ENCODE data around the gene CHERP.
"Not testable (repeated sequence)": the region's sequence is repeated elsewhere in the genome, so short reads cannot be mapped to it uniquely, and the experiment has no call there.

Gene CHERP

DNA sequence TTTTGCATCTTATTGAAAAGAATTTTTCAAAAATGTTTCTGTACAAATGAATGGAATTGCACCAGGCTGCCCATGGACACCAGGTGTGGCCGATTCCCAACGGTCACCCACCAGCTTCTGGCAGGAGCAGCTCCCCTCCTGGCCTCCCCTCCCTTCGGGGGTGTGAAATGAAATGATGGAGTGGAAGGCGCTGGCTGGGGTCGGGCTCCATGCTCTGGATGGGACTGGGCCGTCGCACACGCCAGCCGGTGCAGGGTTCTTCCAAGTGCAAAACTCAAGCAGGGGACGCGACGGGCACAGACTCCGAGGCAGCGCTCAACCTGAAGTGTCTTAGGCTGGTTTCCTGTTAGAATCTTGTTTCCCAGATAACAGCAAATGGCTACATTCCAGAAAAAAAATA lies 24.2 kb downstream of the CHERP start:
- DNase-seq (ENCODE audit: low read depth), result no peak
- TF ChIP-seq, protein P1, sequence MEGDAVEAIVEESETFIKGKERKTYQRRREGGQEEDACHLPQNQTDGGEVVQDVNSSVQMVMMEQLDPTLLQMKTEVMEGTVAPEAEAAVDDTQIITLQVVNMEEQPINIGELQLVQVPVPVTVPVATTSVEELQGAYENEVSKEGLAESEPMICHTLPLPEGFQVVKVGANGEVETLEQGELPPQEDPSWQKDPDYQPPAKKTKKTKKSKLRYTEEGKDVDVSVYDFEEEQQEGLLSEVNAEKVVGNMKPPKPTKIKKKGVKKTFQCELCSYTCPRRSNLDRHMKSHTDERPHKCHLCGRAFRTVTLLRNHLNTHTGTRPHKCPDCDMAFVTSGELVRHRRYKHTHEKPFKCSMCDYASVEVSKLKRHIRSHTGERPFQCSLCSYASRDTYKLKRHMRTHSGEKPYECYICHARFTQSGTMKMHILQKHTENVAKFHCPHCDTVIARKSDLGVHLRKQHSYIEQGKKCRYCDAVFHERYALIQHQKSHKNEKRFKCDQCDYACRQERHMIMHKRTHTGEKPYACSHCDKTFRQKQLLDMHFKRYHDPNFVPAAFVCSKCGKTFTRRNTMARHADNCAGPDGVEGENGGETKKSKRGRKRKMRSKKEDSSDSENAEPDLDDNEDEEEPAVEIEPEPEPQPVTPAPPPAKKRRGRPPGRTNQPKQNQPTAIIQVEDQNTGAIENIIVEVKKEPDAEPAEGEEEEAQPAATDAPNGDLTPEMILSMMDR (IDR thresholded peaks at IDR 0.05; ENCODE audit: insufficient read depth, low read depth, low read length, missing control alignments), result no peak
- H3K4me3 ChIP-seq (ENCODE audit: low read depth, low read length), result no peak overlapping the region

DNA sequence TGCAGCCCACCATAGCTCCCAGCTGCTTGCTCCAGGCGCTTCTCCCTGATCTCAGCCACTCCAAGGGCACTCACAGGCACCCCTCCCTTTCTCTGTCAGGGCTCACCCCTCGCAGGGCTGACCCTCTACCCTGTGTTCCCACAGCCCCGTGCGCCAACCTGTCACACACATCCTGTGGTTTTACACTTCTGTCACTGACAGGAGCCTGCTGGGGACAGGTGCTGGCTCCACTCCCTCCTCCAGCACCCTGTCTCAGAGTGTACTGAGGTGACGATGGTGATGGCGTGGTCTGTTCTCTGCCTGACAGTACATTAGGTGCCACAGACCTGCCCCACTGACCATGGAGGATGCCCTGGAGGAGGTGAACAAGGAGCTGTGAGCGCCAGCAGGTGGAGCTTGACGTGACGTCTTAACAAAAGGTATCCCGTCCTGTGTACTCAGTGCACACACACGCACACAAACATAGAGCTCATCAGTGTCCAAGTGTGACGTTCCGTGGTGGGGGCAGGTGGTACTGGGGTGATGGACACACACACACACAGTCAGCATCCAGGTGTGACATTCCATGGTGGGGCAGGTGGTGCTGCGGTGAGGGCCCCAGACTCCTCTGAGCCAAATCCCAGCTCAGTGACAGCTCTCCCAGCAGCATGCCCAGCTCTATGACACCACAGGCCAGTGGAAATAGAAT lies 25.2 kb downstream of the CHERP start:
- no peak overlapping the region for H3K4me3 ChIP-seq (ENCODE audit: low read depth, low read length)
- DNase-seq (ENCODE audit: low read depth), result no peak
- TF ChIP-seq, protein P1 (IDR thresholded peaks at IDR 0.05; ENCODE audit: insufficient read depth, low read depth, low read length, missing control alignments), result no peak

DNA sequence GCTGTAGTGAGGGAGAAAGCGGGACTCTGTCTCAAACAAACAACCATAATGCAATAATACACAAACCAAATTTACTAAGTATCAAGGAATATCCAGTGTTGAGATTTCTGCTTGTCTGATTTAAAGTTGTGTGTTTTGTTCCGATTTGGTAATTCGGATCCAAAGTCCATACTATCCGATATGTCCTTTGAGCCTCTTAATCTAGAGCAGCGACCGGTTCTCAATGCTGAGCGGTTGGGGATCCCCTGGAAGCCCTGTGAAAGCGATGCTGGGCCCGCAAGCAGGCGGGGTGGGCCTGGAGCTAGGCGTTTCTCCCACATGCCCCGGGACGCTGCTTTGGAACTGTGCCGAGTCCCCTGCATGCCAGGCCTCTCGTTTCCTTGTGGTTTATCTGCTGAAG lies 25.9 kb downstream of the CHERP start:
- TF ChIP-seq, protein P1 (IDR thresholded peaks at IDR 0.05; ENCODE audit: insufficient read depth, low read depth, low read length, missing control alignments), result no peak
- no peak for DNase-seq (ENCODE audit: low read depth)
- H3K4me3 ChIP-seq (ENCODE audit: low read depth, low read length), result no peak overlapping the region

DNA sequence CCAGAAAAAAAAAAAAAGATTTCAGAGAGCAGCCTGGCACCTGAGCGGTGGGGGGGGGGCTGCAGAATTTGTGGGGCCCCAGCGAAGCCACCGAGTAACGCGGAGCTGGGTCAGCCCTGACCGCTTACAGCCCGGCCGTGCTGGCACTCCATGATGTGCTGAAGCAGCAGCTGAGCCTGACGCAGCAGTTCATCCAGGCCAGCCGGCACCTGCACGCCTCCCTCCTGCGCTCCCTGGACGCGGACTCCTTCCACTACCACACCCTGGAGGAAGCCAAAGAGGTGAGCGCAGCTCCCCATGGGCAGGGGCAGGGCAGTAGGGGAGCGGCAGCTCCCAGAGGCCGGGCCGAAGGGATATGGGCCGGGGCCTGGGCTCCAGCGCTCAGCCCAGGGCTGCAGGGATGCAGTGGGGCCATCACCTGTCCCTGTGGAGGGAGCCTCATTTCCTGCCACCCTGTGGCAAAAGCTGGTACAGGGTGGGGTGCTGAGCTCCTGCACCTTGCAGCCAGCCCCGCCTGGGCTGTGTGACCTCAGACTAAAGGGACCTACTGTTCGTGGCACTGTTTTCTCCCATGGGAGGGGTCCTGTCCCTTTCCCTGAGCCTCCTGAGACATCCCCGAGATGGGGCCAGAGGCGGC lies 27.7 kb downstream of the CHERP start:
- H3K4me3 ChIP-seq (ENCODE audit: low read depth, low read length), result no peak overlapping the region
- TF ChIP-seq, protein P1 (IDR thresholded peaks at IDR 0.05; ENCODE audit: insufficient read depth, low read depth, low read length, missing control alignments), result no peak
- no peak for DNase-seq (ENCODE audit: low read depth)

DNA sequence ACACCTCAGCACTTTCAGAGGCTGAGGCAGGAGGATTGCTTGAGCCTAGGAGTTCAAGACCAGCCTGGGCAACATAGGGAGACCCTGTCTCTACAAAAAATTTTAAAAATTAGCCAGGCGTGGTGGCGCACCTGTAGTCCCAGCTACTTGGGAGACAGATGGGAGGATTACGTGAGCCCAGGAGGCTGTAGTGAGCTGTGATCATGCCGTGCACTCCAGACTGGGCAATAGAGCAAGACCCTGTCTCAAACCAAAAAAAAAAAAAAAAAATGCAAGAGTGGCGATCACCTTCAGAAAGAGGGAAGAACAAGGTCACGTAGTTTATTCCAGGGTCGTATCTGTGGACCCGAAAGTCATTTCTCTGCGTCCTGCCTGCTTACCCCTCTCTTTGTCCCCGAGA lies 29.6 kb downstream of the CHERP start:
- not testable (repeated sequence) for DNase-seq (ENCODE audit: low read depth); H3K4me3 ChIP-seq (ENCODE audit: low read depth, low read length)

DNA sequence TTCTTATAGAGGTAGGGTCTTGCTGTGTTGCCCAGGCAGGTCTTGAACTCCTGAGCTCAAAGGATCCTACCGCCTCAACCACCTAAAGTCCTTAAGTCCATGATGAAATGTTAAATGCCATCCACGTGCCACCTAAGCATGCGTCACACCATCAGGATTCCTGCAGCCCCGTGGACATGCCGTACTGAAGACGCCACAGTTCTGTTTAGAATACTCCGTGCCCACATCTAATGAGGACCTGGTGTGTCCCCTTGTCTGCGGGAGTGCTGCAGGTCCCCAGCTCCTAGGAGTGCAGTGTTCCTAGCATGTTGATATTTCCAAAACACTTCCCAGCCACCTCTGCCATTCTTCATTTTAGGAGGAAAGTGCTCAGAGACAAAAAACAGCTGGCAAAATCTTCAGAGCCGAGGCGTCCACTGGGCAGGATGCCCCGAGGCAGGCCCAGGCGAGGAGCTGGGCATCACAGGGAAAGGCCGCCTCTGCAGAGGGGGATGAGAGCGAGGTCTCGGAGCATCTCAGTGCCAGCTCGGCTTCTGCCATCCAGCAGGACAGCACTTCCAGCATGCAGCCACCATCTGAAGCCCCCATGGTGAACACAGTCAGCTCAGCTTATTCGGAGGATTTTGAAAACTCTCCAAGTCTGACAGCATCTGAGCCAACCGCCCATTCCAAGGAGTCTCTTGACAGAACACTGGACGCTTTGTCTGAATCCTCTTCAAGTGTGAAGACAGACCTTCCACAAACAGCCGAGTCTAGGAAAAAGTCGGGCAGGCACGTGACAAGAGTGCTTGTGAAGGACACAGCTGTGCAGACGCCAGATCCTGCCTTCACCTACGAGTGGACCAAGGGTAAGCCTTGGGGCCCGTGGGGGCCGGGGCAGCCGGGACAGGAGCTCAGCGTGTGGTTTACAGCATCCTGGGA lies 32.8 kb downstream of the CHERP start:
- DNase-seq (ENCODE audit: low read depth), result no peak
- no peak overlapping the region for H3K4me3 ChIP-seq (ENCODE audit: low read depth, low read length)
- TF ChIP-seq, protein P1 (IDR thresholded peaks at IDR 0.05; ENCODE audit: insufficient read depth, low read depth, low read length, missing control alignments), result no peak

DNA sequence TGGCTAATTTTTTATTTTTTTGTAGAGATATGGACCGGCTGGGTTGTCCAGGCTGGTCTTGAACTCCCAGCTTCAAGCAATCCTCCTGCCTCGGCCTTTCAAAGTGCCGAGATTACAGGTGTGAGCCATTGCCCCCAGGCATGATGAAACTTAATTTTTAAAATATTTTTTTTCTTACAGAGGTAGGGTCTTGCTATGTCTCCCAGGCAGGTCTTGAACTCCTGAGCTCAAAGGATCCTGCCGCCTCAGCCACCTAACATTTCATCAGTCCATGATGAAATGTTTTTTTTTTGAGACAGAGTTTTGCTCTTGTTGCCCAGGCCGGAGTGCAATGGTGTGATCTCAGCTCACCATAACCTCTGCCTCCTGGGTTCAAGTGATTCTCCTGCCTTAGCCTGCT lies 33.7 kb downstream of the CHERP start:
- TF ChIP-seq, protein P1 (IDR thresholded peaks at IDR 0.05; ENCODE audit: insufficient read depth, low read depth, low read length, missing control alignments), result no peak
- DNase-seq (ENCODE audit: low read depth), result no peak
- no peak overlapping the region for H3K4me3 ChIP-seq (ENCODE audit: low read depth, low read length)
